ENCODE measurements around the gene DCC.

The DCC gene

DNA sequence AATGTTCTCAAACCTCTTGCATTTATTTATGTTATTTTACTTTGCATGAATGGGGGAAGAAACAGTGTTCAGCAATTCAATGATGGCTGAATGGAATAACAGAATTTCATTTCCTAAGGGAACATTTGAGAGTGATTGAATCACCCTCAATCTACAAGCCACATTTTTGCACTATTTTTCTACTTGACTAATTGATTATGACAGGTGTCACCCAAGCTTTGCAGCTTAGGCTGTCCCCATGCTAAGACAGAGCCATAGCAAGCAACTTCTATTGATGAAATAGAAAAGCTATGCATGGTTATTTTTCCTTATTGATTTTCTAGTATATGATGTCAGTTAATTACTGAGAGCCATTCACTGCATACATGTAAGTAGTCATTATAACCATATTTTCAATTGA is 795.7 kb downstream of the DCC start:
- TF ChIP-seq, protein P1, sequence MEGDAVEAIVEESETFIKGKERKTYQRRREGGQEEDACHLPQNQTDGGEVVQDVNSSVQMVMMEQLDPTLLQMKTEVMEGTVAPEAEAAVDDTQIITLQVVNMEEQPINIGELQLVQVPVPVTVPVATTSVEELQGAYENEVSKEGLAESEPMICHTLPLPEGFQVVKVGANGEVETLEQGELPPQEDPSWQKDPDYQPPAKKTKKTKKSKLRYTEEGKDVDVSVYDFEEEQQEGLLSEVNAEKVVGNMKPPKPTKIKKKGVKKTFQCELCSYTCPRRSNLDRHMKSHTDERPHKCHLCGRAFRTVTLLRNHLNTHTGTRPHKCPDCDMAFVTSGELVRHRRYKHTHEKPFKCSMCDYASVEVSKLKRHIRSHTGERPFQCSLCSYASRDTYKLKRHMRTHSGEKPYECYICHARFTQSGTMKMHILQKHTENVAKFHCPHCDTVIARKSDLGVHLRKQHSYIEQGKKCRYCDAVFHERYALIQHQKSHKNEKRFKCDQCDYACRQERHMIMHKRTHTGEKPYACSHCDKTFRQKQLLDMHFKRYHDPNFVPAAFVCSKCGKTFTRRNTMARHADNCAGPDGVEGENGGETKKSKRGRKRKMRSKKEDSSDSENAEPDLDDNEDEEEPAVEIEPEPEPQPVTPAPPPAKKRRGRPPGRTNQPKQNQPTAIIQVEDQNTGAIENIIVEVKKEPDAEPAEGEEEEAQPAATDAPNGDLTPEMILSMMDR (IDR thresholded peaks at IDR 0.05; ENCODE audit: low read depth, low read length): no peak
- no peak for DNase-seq (ENCODE audit: low read depth, low spot score)
- H3K4me3 ChIP-seq (ENCODE audit: low read depth, low read length): no peak overlapping the region
- in situ Hi-C loops (cut with HindIII; ENCODE audit: low sequenced_read_pairs): no loop called here

DNA sequence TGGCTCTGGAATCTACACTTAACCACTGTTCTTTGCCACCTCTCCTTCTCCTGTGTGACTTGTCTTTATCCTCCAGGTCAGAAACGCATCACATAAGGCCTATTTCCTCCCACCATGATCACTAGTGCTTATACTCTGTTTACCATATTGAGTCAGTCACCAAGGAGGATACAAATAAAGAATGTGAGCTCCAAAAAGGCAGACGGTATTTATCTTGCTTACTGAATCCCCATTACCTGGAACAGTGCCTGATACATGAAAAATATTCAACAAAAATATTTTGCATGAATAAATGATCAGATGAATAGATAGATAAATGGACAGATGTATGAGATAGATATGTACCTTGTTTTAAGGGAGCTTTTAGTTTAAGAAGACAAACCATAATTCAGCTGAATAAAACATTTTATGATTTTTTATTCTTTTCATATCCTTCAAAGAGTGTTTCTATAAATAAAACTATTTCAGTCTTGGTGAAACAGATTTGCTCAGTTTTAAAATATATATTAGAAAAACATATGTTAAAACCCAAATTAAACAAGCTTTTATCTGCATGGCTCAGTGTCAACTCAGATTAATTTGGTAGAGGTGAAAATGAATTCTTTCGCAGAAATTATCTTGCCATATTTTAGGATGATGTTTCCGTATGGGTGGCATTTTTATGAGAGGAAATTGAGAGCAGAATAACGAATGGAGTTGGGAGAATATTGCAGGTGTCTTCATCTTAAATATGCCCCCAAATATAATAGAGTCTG is 799.9 kb downstream of the DCC start:
- in situ Hi-C loops (cut with HindIII; ENCODE audit: low sequenced_read_pairs): no loop called here
- TF ChIP-seq, protein P1 (IDR thresholded peaks at IDR 0.05; ENCODE audit: low read depth, low read length): no peak

DNA sequence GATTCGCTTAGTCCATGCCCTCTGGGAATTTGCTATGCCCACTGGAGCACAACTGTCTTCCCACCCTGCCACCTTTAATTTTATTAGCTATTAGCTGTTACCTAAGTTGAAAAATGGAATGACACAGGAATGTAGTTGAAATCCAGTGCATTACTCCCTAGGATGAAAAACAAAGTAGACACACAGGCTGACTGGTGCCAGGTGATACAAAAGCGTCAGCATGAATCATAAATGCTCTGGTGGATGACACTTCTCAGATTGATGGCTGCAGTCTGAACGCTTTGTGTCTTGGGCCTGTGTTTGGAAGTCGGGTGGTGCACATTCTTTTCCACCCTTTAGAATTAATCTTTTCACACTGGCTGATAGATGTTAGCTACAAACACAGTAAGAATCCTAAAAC is 802.0 kb downstream of the DCC start:
- in situ Hi-C loops (cut with HindIII; ENCODE audit: low sequenced_read_pairs): no loop called here
- H3K4me3 ChIP-seq (ENCODE audit: low read depth, low read length): no peak overlapping the region
- TF ChIP-seq, protein P1 (IDR thresholded peaks at IDR 0.05; ENCODE audit: low read depth, low read length): no peak
- no peak for DNase-seq (ENCODE audit: low read depth, low spot score)

More for the DNA sequence above, 799.9 kb downstream of the DCC start:
- no peak for DNase-seq (ENCODE audit: low read depth, low spot score)
- no peak overlapping the region for H3K4me3 ChIP-seq (ENCODE audit: low read depth, low read length)

DNA sequence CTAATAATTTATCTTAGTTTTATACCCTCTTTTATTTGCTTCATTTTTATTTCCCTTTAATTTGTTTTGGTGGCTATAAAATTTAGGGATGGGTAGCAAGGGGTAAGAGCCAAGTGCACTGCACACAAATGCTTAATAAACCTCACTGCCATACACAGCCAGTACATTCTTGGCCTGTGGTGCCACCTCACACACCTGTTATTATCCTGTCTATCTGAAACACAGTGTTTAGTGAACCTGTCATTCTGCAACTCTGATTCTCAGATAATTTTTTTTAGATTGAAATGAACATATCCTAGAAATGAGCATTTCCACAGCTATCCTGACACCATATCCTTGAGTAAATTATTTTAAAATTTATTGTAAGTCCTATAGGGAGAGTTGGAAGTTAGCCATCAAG is 807.5 kb downstream of the DCC start:
- TF ChIP-seq, protein P1 (IDR thresholded peaks at IDR 0.05; ENCODE audit: low read depth, low read length): no peak
- in situ Hi-C loops (cut with HindIII; ENCODE audit: low sequenced_read_pairs): no loop called here
- DNase-seq (ENCODE audit: low read depth, low spot score): no peak
- H3K4me3 ChIP-seq (ENCODE audit: low read depth, low read length): no peak overlapping the region

DNA sequence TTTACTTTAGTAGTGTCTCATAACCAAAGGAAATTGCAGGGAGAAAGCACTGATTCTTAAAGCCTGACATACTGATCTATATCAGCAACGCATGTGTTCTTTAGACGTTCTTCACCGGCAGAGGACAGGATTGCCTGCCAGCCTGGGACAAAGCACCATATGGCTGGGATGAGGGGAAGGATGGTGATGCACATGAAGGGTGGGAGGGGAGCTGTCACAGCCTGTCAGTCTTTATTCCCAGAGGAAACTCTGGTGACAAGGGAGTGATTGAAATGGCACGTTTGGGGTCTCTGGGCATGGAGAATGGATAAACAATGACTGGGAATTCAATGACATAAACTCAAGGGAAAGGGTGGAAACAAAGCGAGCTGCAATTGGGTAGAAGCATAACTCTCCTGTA is 808.1 kb downstream of the DCC start:
- TF ChIP-seq, protein P1 (IDR thresholded peaks at IDR 0.05; ENCODE audit: low read depth, low read length): no peak
- no peak overlapping the region for H3K4me3 ChIP-seq (ENCODE audit: low read depth, low read length)
- DNase-seq (ENCODE audit: low read depth, low spot score): no peak
- in situ Hi-C loops (cut with HindIII; ENCODE audit: low sequenced_read_pairs): no loop called here

DNA sequence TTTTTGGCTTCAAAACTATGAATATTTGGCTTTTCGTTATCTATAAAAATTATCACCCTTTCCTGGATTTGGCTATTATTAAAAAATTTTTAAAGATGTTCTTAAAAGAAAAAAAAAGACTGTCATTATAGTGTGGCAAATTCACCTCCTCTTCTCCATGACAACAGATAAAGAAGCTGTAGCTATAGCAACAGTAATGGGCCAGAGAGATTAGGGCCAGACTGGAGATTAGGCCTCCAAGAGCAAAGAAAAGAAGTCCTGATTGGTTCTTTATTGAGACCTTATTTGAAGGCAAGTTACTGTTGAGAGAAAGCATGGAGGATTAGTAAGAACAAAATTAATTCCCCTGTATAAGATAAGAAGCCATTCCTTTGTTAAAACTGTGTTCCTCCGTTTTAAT is 812.5 kb downstream of the DCC start:
- TF ChIP-seq, protein P1 (IDR thresholded peaks at IDR 0.05; ENCODE audit: low read depth, low read length): no peak
- no peak for DNase-seq (ENCODE audit: low read depth, low spot score)
- no peak overlapping the region for H3K4me3 ChIP-seq (ENCODE audit: low read depth, low read length)
- in situ Hi-C loops (cut with HindIII; ENCODE audit: low sequenced_read_pairs): no loop called here
